ENCODE data around the gene ALG12.

DNA sequence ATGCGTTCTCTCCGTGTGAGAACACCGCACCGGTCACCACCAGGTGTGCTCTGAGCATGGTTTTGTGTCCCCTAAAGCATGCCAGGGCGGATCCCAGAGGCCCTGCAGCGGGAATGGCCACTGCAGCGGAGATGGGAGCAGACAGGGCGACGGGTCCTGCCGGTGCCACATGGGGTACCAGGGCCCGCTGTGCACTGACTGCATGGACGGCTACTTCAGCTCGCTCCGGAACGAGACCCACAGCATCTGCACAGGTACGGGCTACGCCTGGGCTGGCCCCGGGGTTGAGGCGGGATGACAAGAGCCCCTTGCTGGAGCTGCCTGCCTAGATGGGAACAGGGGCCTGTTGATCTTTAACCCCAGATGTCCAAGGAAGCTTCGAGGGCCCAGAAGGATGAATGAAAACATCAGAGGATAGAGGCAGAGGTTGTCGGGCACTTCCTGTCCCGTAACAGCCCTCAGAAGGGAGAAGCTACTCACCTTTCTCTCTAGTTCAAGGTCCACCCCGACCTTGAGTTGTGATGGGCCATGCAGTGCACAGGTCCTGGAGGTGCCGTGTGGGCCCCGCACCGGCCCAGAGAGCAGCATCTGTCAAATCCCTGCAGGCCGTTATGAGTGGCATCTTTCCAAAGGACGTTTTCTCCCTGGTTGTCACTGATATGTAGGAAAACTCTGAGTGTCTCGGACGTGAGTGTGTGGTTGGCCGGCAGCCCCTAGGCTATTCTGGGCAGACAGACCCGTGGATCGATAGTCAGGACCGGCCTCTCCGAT is 3.5 kb upstream of the ALG12 start:
- TF ChIP-seq, protein P1, sequence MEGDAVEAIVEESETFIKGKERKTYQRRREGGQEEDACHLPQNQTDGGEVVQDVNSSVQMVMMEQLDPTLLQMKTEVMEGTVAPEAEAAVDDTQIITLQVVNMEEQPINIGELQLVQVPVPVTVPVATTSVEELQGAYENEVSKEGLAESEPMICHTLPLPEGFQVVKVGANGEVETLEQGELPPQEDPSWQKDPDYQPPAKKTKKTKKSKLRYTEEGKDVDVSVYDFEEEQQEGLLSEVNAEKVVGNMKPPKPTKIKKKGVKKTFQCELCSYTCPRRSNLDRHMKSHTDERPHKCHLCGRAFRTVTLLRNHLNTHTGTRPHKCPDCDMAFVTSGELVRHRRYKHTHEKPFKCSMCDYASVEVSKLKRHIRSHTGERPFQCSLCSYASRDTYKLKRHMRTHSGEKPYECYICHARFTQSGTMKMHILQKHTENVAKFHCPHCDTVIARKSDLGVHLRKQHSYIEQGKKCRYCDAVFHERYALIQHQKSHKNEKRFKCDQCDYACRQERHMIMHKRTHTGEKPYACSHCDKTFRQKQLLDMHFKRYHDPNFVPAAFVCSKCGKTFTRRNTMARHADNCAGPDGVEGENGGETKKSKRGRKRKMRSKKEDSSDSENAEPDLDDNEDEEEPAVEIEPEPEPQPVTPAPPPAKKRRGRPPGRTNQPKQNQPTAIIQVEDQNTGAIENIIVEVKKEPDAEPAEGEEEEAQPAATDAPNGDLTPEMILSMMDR (conservative IDR thresholded peaks at IDR 0.05; ENCODE audit: low read depth, low read length) = no peak
- TF ChIP-seq EZH2 (IDR thresholded peaks at IDR 0.05; ENCODE audit: borderline replicate concordance, low read depth, low read length, poor library complexity, severe bottlenecking) = no peak
